ENCODE measurements around the gene PC.

PC gene

DNA sequence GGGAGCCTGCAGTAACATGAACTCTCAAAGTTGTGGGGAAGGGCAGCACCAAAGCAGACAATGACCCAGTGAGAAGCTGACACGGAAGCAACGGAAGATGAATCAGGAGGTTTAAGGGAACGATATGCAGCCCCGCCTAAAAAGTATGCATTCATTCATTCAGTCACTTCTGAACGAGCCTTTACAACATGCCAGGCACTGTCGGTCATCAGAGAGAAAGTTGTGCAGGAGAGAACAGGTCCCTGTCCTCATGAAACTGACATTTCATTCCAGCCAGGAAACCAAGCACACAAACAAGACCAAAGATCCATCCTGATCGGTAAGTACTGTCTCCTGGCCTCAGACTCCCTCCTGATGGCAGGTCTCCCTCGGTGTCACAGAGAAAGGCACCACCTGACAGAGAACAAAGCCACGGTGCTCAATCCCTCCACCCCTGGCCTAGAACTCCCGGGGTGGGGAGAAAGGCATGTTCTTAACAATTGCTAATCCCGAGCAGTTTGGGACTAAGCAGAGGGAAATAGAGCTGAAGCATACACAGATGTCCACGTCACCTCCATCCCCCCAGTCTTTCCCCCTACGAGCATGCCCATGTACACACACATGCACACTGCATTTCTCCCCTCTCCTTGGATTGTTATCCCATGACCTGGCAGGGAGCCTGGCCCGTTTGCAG lies 52.0 kb downstream of the PC start:
- no peak for DNase-seq

DNA sequence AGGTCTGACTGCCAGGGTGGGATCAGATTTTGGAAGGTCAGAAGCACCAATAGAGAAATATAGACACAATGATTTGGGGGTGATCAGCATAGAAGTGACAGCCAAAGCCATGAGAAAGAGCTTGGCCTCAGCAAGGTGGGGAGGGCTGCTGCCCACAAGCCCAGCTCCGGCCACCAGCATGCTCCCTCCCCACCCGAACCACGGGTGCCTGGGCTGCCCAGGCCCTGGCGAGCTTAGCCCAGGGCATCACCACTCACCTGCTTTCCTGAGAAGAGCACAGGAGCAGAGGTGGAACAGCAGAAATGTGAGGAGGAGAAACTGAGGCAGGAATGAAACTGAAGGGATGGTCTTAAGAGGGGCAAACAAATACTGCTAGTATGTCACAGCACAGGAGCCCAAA lies 52.6 kb downstream of the PC start:
- no peak for DNase-seq

DNA sequence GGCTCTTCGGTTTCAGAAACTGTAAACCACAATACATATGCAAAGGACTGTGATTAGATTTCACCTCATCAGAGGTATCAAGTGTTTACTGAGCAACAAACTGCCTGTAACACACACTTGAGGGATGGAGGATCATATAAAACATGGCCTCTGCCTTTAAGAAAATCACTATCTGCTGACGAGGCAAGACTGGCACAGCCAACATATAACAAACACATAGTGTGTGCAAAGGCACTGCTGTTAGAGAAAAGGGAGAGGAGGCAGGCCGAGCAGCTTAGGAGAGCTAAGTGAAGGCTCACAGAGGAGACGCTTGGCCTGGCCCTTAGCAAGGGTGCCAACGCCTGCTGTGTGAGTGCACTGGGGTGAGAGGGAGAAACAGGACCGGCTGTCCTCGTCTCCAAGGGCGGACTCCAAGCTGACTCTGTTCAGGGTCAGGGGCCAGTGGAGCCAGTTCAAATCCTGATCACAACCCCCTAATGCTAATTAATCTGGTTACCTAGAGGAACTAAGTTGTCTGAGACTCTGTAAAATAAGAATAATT lies 53.1 kb downstream of the PC start:
- DNase-seq = no peak

DNA sequence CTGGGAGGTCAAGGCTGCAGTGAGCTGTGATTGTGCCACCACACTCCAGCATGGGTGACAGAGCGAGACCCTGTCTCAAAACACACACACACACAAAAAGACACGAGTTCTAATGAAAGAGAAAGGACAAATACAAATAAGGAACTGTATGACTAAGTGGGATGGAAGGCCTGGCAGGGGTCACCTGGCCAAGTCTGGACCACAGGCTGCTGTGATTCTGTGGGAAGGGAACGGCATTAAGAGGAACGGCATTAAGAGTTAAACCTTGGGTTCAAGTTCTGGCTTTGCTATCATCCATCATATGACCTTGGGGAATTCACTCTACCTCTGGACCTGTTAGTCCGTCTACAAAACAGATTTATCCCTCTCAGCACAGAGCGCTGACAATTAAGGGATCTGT lies 53.6 kb downstream of the PC start:
- no peak for DNase-seq

DNA sequence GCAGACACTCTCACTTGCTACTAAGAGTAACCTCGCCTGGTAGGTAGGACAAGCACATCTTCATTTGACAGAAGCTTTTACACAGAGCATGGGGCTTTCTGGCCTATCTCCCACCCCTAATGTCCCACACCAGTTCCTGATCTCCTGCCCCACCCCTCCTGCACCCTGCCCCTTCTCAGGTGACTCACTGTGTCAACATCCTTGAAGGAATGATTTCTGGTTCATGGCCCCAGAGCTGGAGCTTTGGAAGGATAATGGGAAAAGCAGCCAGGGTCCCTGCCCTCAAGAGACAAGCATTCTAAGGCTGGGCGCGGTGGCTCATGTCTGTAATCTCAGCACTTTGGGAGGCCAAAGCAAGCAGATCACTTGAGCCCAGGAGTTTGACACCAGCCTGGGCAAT lies 54.1 kb downstream of the PC start:
- no peak for DNase-seq

DNA sequence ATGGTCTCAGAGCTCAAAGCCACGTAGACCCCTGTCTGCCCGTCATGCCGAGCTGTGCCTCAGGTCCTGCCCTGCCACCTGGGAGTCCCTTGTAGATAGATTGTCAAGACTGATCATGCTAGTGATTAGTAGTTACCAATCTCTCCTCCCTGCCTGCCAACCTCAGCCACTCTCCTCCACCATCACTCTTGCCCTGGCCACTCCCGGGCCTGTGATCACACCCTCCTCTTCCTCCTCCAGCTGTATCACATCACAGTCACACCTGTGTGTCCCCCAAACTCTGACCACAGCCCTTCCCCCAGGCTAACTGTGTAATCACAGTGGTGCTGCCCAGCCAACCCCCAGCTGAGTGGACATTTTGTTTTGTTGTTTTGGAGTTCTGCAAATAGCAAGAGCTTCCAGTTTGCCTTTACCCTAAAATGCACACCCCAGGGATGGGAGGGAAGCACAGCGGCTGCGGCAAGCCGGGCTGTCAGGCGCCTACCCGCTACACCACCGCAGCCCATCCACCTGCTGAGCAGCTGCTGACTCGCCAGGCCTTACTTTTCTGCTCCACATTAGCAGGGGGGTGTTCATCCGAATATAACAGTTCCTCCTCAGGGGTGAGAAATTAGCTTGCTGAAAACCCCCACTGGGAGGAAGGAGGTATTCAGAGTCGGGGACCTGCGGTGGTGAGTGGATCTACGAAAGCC lies 55.6 kb downstream of the PC start:
- DNase-seq = no peak

DNA sequence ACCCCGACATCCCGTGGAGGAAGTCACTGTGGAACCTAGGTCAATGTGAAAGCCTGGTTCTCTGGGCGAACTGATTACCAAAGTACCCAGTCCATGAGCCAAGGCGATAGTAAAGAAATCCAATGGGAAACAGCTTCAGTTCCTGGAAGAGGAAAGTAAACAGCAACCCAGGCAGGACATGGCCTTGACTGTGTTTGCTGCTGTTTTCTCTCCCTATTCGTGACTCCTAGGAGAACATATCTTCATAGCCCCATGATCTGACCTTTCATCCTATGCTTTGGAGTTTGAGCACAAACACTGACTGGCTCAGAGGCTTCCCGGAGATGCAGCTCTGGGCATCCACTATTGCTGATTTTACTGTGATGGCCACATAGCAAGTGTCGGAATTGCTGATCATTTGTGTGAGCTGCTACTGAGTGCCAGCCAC lies 56.2 kb downstream of the PC start:
- no peak for DNase-seq

DNA sequence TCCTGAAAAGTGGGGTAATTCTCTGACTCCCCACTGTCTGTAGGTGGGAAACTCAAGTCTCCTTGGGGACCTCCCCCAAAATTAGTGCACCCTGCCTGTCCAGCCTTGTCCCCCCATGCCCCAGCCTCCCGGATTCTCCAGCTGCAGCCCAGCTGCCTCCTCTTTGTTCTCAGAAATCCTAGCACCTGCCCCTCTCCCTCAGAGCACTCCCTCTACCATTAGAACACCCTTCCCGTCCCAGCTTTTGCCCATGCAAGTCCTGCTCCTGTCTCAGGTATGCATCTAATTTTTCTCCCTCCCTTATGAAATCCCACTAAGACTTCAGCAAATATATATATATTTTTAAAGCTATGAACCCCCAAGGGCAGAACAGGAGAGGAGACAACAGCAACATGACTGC lies 64.0 kb downstream of the PC start:
- no peak for DNase-seq

DNA sequence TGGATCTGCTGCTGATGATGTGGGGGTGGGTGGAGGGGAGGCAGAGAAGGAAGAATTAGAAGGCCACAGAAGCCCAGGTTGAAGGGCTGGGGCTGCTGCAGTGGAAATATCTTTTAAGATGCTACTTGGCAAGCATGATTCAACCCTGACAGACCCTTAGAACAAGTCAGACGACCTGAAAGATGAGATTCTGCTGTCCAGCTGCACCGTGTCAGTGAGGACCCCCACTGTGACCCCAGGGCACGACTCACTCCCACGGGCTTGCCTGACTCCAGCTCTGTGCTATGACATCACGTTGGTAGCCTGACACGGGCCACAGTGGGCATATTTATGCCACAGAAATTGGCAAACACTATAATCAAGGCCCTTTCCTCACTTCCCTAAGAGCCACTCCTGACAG lies 65.3 kb downstream of the PC start:
- DNase-seq = no peak

DNA sequence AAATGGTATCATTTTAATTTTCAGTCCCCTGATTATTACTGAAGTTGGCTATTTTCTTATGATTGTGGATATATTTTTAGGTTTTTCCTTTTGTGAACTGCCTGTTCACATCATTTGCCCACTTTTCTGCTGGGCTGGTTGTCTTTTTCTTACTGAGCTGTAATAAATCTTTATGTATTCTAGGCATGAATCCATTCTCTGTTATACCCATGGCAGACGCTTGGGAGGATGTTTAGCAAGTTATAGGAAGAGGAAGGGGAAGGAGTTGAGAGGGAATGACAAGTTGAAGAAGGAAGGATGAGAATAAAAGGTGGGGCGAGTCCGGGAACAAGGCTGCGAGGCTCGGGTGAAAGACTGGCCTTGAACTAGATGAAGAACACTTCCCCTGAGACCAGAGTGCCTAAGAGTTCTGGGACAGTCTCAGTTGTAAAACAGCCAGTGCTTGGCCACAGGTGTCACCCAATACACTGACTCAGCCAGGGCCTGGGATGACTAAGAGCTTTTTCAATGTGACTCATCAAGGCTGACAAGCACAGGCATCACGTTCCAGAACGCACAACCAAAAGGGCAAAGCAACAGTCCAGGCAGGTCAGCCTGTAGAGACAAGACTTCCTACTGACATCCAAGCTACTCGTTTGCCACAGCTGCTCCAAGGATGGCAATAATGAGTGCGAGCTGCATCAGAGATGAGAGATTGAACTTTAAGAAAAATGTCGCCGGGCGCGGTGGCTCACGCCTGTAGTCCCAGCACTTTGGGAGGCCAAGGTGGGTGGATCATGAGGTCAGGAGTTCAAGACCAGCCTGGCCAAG lies 66.1 kb downstream of the PC start:
- no peak for DNase-seq

DNA sequence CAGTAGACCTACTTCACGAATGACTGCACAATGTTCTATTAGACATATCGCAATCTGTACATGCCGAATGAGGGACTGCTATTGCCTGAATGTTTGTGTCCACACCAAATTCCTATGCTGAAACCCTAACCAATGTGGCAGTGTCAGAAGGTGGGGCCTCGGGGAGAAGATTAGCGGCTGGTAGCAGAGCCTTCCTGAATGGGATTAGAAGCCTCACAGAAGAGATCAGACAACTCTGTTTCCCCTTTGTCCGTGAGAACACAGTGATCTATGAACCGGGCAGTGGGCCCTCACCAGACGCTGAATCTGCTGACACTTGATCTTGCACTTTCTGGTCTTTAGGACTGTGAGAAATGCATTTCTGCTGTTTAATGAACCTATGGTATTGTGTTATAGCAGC lies 68.2 kb downstream of the PC start:
- DNase-seq = no peak

DNA sequence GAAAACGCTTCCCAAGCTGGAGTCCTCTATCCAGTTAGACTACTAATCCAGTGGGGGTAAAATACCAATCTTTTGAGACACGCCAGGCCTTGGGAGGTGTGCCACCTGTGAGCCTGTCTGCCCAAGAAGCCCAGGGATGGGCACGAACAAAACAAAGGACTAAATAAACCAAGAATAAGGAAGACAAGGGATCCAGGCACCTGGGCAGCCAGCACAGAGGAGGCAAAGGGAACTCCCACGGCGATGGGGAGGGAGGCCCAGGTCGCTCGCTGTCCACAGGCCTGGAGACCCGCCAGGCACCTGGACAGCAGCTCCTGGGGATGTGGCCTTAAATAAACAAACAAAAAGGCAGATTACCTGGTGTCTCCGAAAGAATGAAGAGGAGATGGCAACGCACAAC lies 69.9 kb downstream of the PC start:
- no peak for DNase-seq

DNA sequence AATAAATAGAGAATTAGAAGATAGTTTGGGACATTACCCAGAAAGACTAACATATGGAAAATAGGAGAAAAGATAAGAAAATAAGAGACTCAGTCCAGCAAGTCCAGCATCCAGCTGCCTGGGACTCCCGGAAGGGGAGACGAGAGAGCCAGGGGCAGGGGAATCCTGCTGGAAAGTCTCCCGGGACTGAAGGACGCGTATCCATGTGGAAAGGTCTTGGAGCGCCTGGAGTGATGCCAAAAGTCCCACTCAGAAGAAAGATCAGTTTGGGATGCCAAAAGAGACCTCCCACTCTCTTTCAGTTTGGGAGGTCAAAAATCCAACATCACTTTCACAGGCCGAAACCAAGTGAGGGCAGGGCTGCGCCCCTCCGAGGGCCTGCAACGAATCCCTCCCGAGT lies 70.7 kb downstream of the PC start:
- no peak for DNase-seq

DNA sequence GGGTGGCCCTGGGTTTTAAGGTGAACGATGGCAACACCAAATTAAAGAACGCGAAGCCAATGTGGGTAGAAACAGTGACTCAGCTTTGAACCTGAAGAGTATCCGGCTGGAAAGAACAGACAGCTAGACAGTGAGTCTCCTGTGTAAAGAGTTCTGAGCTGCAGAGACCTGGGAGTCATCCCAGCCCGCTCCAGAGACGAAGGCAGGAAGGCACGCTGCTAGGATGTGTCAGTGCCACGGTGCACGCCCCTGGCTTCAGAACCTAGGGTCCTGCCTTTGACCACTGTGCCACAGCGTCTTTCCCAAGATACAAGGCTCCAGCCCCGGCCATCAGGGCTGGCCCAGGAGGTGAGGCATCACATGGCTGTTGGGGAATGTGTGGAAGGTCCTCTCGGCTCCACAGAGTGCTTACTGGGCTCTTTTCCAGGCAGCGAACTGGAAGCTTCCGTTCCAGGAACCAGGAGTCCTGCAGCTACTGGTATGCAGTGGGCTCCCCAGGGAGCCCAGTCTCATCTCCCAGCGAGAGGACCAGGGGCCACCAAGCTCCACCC lies 71.4 kb downstream of the PC start:
- DNase-seq = no peak

DNA sequence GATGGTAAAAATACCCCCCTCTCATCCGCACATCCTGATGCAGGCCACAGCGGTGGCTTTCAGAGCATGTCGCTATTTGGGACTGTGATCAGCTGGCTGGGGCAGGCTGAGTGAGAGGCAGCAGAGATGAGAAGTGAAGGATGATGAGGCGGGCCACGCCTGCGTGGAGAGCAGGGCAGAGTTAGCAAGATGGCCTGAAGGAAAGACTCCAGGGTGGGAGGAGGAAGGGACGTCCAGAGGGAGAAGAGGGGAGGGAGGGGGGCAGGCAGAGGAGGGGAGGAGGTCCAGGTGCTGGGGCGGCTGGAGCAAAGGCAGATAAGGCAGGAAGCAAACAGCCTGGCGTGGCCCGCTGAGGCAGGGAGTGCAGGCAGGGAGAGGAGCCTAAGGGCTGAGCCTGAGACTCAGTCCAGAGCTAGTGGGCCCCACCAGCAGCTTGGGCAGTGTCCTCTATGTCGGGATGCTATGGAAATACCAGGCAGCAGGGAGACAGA lies 72.2 kb downstream of the PC start:
- DNase-seq = no peak

DNA sequence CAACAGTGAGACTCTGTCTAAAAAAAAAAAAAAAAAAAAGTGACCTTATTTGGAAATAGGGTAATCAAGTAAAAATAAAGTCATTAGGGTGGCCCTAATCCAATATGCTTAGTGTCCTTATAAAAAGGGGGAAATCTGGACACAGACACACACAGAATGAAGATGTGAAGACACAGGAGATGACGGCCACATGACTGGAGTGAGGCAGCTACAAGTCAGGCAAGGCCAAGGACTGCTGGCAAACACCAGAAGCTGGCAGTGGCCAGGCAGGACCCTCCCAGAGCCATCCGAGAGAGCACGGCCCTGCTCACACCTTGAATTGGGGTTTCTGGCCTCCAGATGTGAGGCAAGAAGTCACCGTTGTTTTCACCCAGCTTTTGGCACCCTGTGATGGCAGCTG lies 72.7 kb downstream of the PC start:
- DNase-seq = no peak

DNA sequence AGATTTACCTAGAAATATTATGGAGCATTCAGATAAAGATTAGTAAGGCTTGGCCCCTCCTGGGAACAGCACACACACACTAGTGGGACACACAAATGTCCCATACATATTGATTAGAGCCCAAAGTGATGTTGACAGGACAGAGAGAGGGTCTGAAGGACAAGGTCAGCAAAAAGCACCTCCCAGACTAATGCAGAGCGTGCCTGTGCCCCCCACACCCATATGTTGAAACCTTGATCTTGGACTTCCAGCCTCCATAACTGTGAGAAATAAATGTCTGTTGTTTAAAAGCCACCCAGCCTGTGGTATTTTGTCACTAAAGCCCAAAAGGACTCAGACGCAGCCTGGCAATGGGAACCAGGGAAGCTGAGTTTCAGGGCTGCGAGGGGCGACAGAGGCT lies 73.7 kb downstream of the PC start:
- no peak for DNase-seq

DNA sequence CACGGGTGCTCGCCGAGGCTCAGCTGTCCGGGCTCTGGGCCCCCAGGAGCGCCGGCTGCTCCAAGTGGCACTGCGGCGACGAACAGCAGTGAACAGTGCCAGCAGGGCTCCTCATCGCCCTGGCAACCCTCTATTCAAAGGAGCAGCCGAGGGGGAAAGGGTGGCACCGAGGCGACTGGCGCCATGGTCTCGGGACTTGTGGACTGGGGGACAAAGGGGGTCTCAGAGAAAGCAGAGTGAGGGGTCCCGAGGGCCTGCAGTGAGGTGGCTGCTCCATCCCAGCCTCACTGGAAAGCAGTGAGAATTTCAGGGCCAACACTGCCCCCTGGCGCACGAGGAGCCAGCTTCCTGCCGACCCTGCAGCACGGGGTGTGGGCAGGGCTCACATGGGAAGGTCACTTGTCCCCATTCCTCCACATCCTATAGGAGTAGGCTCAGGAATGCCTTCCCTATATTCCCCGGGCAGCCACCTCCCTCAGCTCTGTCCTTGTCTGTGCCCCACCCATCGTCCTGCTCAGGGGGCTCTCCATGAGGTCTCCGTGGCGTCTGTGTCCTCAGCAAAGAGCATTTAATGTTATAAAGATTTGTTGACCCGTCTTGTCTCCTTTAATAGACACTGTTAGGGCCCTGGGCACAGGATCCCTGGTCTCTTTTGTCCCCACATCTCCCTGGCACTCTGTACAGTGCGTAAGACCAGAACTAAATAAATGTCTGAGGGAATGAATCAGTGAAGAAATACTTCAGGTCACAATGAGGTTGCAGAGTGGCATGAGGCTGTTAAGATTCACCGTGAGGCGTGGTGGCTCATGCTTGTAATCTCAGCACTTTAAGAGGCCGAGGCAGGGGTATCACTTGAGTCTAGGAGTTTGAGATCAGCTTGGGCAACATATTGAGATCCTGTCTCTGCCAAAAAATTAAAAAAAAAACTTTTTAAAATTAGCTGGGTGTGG lies 74.9 kb downstream of the PC start:
- peak; percentile 23 for DNase-seq

DNA sequence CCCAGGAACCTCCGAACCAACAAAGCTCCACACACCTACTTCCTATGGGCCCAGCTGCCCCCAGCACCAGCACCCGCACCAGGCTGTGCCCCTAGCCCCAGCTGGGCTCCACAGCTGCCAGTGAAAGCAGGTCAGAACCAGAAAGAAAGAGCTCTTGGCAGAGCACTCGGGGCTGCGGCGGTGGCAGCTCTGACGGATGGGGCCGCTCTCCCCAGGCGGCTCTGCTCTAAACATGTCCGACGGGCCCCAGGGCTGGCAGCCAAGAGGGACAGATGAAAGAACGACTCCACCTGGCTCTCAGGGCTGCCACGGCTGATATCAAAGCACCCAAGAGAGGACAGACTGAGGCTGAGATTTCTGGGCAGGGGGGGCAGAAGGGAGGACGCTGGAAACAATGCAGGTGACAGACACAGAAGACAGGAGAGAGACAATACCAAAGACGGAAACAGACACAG lies 75.6 kb downstream of the PC start:
- DNase-seq = no peak

DNA sequence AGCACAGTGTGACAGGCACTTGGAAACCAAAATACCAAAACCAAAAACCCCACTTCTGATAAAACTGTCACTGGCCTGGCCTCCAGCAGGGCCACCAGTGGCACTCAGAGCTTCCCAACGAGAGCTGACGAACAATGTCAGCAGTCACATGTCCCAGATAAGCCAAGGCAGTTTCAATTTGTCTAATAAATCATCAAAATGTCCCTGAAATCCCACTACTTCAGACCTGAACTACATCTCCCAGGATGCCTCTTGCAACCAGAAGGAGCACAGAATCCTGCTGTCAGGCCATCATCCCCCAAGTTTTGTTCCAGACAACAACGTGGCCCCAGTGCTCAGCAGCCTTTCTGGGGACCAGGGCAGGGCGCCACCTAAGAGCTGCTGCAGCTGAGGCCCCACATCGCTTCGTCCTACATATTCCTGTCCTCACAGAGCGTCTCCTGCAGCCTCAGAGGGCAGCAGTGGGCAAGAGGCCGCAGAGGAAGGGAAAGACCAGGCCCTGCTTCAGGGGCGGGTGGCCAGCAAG lies 76.2 kb downstream of the PC start:
- DNase-seq = no peak

DNA sequence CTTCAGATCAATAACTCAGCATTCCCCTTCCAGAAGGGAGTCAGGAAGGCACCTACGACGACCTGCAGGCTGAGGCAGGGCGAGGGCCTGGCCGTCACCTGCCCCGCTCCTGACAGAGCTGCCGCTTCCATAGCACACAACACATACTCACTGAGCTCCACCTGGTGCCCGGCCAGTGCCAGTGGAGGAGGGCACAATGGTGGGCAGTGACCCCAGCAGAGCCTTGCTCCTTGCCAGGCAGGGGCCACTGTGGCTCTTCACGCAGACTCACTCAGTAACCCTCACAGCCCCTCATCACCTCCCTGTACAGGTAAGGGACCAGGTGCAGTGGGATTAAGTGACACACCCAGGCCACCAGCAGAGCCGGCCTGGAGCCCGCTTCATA lies 76.7 kb downstream of the PC start:
- DNase-seq = no peak

Measured in NCI-H748 treated with DMSO at 0.1 percent for 48 hours (cell line).